GM18511 (cell line): ENCODE measurements around the gene ZNF716.
"Not testable (repeated sequence)": the region's sequence is repeated elsewhere in the genome, so short reads cannot be mapped to it uniquely, and the experiment has no call there.

Experiments used
- ATAC-seq: cut with Tn5 transposase; IDR thresholded peaks from one replicate; pipeline ENCODE4 v1.9.1; 2021; ENCODE audit warnings: mild to moderate bottlenecking, moderate library complexity; ENCODE audit not compliant: unreplicated experiment

Gene ZNF716

GRCh38 chr7:57425969-57426628 lies 23.9 kb upstream of the ZNF716 start:
- no peak for ATAC-seq

- ATAC-seq = no peak
These were observed 23.4 kb upstream of the ZNF716 start for GRCh38 chr7:57426629-57427003.

- no peak for ATAC-seq
These were observed 22.8 kb upstream of the ZNF716 start for GRCh38 chr7:57427146-57427545.

- no peak for ATAC-seq
These were observed 22.4 kb upstream of the ZNF716 start for GRCh38 chr7:57427594-57427993.

DNA sequence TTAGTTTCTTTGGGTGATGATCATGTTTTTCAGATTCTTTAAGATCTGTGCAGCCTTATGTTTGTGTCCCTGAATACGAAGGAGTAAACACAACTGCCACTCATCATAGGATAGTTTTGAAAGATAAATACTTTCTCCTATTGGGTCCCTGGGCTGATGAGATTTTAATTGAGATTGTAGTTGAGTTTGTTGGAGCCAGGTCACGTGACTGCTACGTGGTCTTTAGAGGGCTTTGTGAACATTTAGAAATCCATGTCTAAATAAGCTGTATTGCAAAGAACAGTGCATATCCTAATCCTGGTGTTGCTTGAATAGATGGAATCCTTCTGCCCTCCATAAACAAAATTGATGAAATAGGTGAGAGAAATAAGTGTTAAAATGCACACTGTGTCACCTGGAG lies 17.4 kb upstream of the ZNF716 start:
- ATAC-seq = no peak

- no peak for ATAC-seq
These were observed 12.4 kb upstream of the ZNF716 start for GRCh38 chr7:57437581-57437980.

DNA sequence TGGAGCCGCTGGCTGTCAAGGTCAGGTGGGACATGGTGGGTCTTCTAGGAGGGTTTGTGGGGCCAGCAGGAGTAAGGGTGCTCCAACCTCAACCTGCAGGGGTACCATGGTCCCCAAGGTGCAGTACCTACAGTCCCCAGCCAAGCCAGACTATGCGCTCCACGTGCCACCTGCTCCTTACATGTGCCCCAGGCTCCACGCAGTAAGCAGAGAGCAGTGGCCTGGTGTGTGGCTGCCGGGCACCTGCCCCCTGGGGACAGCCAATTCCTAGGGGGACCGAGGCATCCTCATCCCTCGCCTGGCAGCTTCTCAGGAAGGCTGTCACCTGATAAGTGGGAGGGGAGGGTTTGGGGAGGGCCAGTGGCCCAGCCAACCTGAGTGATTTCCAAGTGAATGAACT lies 11.7 kb upstream of the ZNF716 start:
- ATAC-seq = no peak

GRCh38 chr7:57443567-57443966 lies 6.4 kb upstream of the ZNF716 start:
- no peak for ATAC-seq

DNA sequence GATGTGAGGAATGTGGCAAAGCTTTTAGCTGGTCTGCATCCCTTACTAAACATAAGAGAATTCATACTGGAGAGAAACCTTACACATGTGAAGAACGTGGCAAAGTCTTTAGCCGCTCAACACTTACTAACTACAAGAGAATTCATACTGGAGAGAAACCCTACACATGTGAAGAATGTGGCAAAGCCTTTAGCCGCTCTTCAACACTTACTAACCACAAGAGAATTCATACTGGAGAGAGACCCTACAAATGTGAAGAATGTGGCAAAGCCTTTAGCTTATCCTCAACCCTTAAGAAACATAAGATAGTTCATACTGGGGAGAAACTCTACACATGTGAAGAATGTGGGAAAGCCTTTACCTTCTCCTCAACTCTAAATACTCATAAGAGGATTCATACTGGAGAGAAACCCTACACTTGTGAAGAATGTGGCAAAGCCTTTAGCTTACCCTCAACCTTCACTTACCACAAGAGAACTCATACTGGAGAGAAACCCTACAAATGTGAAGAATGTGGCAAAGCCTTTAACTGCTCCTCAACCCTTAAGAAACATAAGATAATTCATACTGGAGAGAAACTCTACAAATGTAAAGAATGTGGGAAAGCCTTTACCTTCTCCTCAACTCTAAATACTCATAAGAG lies 19.3 kb downstream of the ZNF716 start:
- not testable (repeated sequence) for ATAC-seq

- ATAC-seq = not testable (repeated sequence)
These were observed 30.3 kb downstream of the ZNF716 start for GRCh38 chr7:57480304-57480703.

GRCh38 chr7:57485022-57485421 lies 35.0 kb downstream of the ZNF716 start:
- not testable (repeated sequence) for ATAC-seq

- no peak for ATAC-seq
These were observed 38.0 kb downstream of the ZNF716 start for GRCh38 chr7:57487957-57488356.

DNA sequence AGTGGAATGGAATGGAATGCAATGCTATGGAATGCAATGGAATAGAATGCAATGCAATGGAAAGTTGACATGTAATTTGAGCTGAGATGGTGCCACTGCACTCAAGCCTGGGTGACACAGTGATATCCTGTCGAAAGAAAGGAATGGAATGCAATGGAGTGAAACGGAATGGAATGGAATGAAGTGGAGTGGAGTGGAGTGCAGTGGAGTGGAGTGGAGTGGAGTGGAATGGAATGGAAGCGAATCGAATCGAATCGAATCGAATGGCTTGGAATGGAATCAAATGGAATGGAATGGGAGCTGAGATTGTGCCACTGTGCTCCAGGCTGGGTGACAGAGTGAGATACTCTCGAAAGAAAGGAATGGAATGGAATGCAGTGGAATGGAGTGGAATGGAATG lies 45.1 kb downstream of the ZNF716 start:
- not testable (repeated sequence) for ATAC-seq

DNA sequence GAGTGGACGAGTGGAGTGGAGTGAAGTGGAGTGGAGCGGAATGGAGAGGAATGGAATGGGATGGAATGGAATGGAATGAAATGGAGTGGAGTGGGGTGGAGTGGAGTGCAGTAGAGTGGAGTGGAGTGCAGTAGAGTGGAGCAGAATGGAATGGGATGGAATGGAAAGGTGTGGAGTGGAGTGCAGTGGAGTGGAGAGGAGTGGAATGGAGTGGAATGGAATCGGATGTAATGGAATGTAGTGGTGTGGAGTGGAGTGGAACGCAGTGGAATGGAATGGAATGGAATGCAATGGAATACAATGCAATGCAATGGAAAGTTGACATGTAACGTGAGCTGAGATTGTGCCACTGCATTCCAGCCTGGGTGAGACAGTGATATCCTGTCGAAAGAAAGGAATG lies 46.4 kb downstream of the ZNF716 start:
- no peak for ATAC-seq

DNA sequence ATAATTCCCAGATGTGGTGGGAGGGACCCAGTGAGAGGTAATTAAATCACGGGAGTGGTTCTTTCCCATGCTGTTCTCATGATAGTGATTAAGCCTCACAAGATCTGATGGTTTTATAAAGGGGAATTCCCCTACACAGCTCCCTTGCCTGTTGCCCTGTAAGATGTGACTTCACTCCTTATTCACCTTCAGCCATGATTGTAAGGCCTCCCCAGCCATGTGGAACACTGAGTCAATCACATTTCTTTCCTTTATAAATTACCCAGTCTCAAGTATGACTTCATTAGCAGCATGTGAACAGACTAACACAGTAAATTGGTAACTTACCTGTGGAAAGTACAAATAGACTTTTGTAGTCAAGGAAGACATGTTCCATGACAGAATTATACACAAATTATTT lies 55.2 kb downstream of the ZNF716 start:
- ATAC-seq = no peak
